Measurements from ENCODE around the gene OCRL.

The OCRL gene

GRCh38 chrX:129581904-129582303, 41.8 kb downstream of the OCRL start:
- no peak for TF ChIP-seq SIN3A (IDR thresholded peaks at IDR 0.05; ENCODE audit: borderline replicate concordance, insufficient read depth, low read length)

- TF ChIP-seq TAF1 (IDR thresholded peaks at IDR 0.05; ENCODE audit: borderline replicate concordance, insufficient read depth, low read length) (no peak), SIN3A (IDR thresholded peaks at IDR 0.05; ENCODE audit: borderline replicate concordance, insufficient read depth, low read length) (no peak), FOXP2 (optimal IDR thresholded peaks at IDR 0.05; ENCODE audit: borderline replicate concordance, extremely low read depth, extremely low read length, insufficient read depth) (no peak), REST (IDR thresholded peaks at IDR 0.05; ENCODE audit: insufficient read depth in 1 of 2, low read depth in 2 of 2, low read length in 2 of 2) (no peak), POLR2AphosphoS5 (IDR thresholded peaks at IDR 0.05; ENCODE audit: low read depth, low read length) (no peak)
Observed at GRCh38 chrX:129585167-129585566, 45.1 kb downstream of the OCRL start.

DNA sequence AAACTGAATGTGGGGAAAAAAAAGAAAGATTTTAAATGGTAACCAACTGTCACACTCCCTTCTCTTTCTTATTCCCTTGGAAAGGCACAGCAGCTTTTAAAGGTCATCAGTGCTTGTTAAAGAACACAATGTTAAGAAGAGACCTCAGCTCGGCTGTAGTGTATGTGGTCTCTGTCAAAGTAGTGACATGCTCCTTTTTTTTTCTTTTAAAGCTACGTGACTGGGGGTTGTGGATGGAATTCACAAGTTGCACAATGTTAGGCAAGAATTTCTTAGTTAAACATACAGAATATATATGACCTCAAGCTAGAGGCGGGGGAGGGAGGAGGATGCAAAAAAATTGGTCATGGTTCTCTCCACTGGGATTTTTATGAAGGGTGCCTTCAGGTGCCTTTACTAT, 45.6 kb downstream of the OCRL start:
- no peak for TF ChIP-seq POLR2AphosphoS5 (IDR thresholded peaks at IDR 0.05; ENCODE audit: low read depth, low read length)
- TF ChIP-seq TAF1 (IDR thresholded peaks at IDR 0.05; ENCODE audit: borderline replicate concordance, insufficient read depth, low read length), result no peak
- TF ChIP-seq SIN3A (IDR thresholded peaks at IDR 0.05; ENCODE audit: borderline replicate concordance, insufficient read depth, low read length), result no peak
- no peak for TF ChIP-seq REST (IDR thresholded peaks at IDR 0.05; ENCODE audit: insufficient read depth in 1 of 2, low read depth in 2 of 2, low read length in 2 of 2)
- no peak for TF ChIP-seq FOXP2 (optimal IDR thresholded peaks at IDR 0.05; ENCODE audit: borderline replicate concordance, extremely low read depth, extremely low read length, insufficient read depth)

- no peak for TF ChIP-seq SIN3A (IDR thresholded peaks at IDR 0.05; ENCODE audit: borderline replicate concordance, insufficient read depth, low read length)
- TF ChIP-seq POLR2AphosphoS5 (IDR thresholded peaks at IDR 0.05; ENCODE audit: low read depth, low read length), result no peak
- TF ChIP-seq REST (IDR thresholded peaks at IDR 0.05; ENCODE audit: insufficient read depth in 1 of 2, low read depth in 2 of 2, low read length in 2 of 2), result no peak
- no peak for TF ChIP-seq TAF1 (IDR thresholded peaks at IDR 0.05; ENCODE audit: borderline replicate concordance, insufficient read depth, low read length)
- TF ChIP-seq FOXP2 (optimal IDR thresholded peaks at IDR 0.05; ENCODE audit: borderline replicate concordance, extremely low read depth, extremely low read length, insufficient read depth), result no peak
Observed at GRCh38 chrX:129586446-129586845, 46.4 kb downstream of the OCRL start.

DNA sequence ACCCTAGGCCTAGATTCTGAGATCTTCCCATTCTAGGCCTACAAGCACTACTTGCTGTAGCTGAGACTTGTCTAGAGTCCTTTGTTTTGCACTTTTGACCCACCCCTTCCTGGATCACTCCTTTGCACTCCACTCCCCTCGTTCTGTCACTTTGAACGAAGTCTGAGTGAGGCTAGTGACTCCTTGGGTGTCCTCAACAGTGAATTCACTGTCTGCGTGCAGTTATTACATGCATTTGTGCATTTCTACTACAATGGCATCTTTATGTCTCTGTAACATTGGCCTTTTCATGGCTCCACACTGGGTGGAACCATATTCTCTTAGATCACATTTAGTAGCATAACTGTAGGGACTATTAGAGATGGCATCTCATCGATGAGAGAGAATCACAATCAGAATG, 50.5 kb downstream of the OCRL start:
- no peak for TF ChIP-seq POLR2AphosphoS5 (IDR thresholded peaks at IDR 0.05; ENCODE audit: low read depth, low read length)
- TF ChIP-seq REST (IDR thresholded peaks at IDR 0.05; ENCODE audit: insufficient read depth in 1 of 2, low read depth in 2 of 2, low read length in 2 of 2), result no peak
- TF ChIP-seq SIN3A (IDR thresholded peaks at IDR 0.05; ENCODE audit: borderline replicate concordance, insufficient read depth, low read length), result no peak
- no peak for TF ChIP-seq TAF1 (IDR thresholded peaks at IDR 0.05; ENCODE audit: borderline replicate concordance, insufficient read depth, low read length)
- TF ChIP-seq FOXP2 (optimal IDR thresholded peaks at IDR 0.05; ENCODE audit: borderline replicate concordance, extremely low read depth, extremely low read length, insufficient read depth), result no peak
